Articular chondrocyte of knee joint (primary cell): ENCODE results near the gene GABRR1. TPM values are rescaled to one million over a fixed set of nuclear protein-coding genes. Genes with fewer than 3 reads are reported as not detected.

ENCODE experiments used
- total RNA-seq: library from RNA; depleted of rRNA; stranded (reverse); fragments of >200 nt; gene quantifications from 2 replicates; pipeline ENCODE4 v1.2.3, GENCODE V29; 2012

GABRR1 gene
- not detected in 2 replicates for total RNA-seq

GRCh38 chr6:89217299-89217910 lies at the start of gene GABRR1:
TSS of gene GABRR1 (minus strand) at chr6:89217358. CDS start at chr6:89217322, 36 bp downstream.

GRCh38 chr6:89145956-89146717 lies 71.0 kb downstream of the GABRR1 start, which contains the start of gene PM20D2:
TSS of gene PM20D2 (plus strand) at chr6:89146055. CDS start at chr6:89146145, 90 bp downstream.

Other genes with a start within 250 kb of the GABRR1 start
- gene PNRC1, start 136.6 kb downstream of the GABRR1 start, total RNA-seq, result 113 and 121 TPM in 2 replicates
- 0.52 and 0.65 TPM in 2 replicates for gene SRSF12, start 99.3 kb downstream of the GABRR1 start, total RNA-seq
- 3.1 and 4.6 TPM in 2 replicates for gene PM20D2, start 71.3 kb downstream of the GABRR1 start, total RNA-seq
- 0.13 and 0.32 TPM in 2 replicates for gene GABRR2, start 97.9 kb upstream of the GABRR1 start, total RNA-seq
- 44.9 and 51.0 TPM in 2 replicates for gene UBE2J1, start 135.4 kb upstream of the GABRR1 start, total RNA-seq
- 8.5 and 17.2 TPM in 2 replicates for gene RRAGD, start 194.9 kb upstream of the GABRR1 start, total RNA-seq
- 13.7 and 21.1 TPM in 2 replicates for gene ANKRD6, start 215.8 kb upstream of the GABRR1 start, total RNA-seq